HG02981 (cell line): Measurements from ENCODE around the gene MAPK8IP1.

Experiments
- ATAC-seq: cut with Tn5 transposase; IDR thresholded peaks from one replicate; pipeline ENCODE4 v1.9.1; 2021; ENCODE audit warnings: mild to moderate bottlenecking, moderate library complexity; ENCODE audit not compliant: unreplicated experiment

The MAPK8IP1 gene

GRCh38 chr11:45859661-45860140 lies 25.8 kb upstream of the MAPK8IP1 start:
- no peak for ATAC-seq

GRCh38 chr11:45860348-45860747 lies 25.1 kb upstream of the MAPK8IP1 start:
- no peak for ATAC-seq

GRCh38 chr11:45860764-45861510 lies 24.5 kb upstream of the MAPK8IP1 start:
- ATAC-seq: no peak

GRCh38 chr11:45864041-45864440 lies 21.4 kb upstream of the MAPK8IP1 start:
- ATAC-seq: no peak

GRCh38 chr11:45869551-45869950 lies 15.9 kb upstream of the MAPK8IP1 start:
- ATAC-seq: no peak

- no peak for ATAC-seq
Measured at GRCh38 chr11:45870706-45871105, 14.7 kb upstream of the MAPK8IP1 start.

- ATAC-seq: no peak
Measured at GRCh38 chr11:45871638-45872037, 13.8 kb upstream of the MAPK8IP1 start.

- no peak for ATAC-seq
Measured at GRCh38 chr11:45872651-45873356, 12.6 kb upstream of the MAPK8IP1 start.

GRCh38 chr11:45876401-45876800 lies 9.1 kb upstream of the MAPK8IP1 start:
- no peak for ATAC-seq

GRCh38 chr11:45877221-45877620 lies 8.2 kb upstream of the MAPK8IP1 start:
- no peak for ATAC-seq

GRCh38 chr11:45877845-45878244 lies 7.6 kb upstream of the MAPK8IP1 start:
- ATAC-seq: no peak

GRCh38 chr11:45879803-45880686 lies 5.4 kb upstream of the MAPK8IP1 start:
- no peak for ATAC-seq

GRCh38 chr11:45880772-45881570 lies 4.5 kb upstream of the MAPK8IP1 start:
- ATAC-seq: no peak

- ATAC-seq: no peak
Measured at GRCh38 chr11:45881708-45882368, 3.6 kb upstream of the MAPK8IP1 start.

- no peak for ATAC-seq
Measured at GRCh38 chr11:45884596-45885185, 760 bp upstream of the MAPK8IP1 start.

GRCh38 chr11:45885921-45886721 lies 670 bp downstream of the MAPK8IP1 start:
- no peak for ATAC-seq

GRCh38 chr11:45886816-45887520 lies 1.5 kb downstream of the MAPK8IP1 start:
- ATAC-seq: no peak

GRCh38 chr11:45887587-45887986 lies 2.1 kb downstream of the MAPK8IP1 start:
- no peak for ATAC-seq
